PC-3 (cell line): ENCODE measurements around the gene TFB1M. TPM values are rescaled to one million over a fixed set of nuclear protein-coding genes. Genes with fewer than 3 reads are reported as not detected.

Experiments
- ATAC-seq: fragments of 200-7000 bp; cut with Tn5 transposase; 2 replicates; pipeline ENCODE4 v1.9.1; 2020; ENCODE audit warnings: mild to moderate bottlenecking, moderate library complexity
- BruUV-seq: library from RNA; stranded (reverse); fragments of 400-500 nt; replicated peaks from 2 replicates; lab custom pipeline; 2021; lab: Mats Ljungman, UMichigan
- CTCF ChIA-PET: fragments of 300-600 bp; sonication (Branson Sonifier 250); formaldehyde crosslinking; loops from one replicate; lab custom pipeline; 2022; ENCODE audit warnings: antibody characterized with exemption; lab: Charles Lee
- POLR2A ChIA-PET: fragments of 300-600 bp; sonication (Branson Sonifier 250); formaldehyde crosslinking; loops from one replicate; lab custom pipeline; 2022; ENCODE audit warnings: antibody characterized with exemption; ENCODE audit not compliant: unreplicated experiment; lab: Charles Lee
- DNase-seq: peaks from one replicate; pipeline ENCODE4 v3.0.0-alpha.2; 2015
- H2AFZ ChIP-seq: fragments of 300-600 bp; sonication (generic); 2 replicates; pipeline ENCODE4 v1.6.0; 2016; ENCODE audit warnings: antibody characterized with exemption, low read length
- H3F3A ChIP-seq: fragments of 300-600 bp; sonication (generic); one replicate; pipeline ENCODE4 v1.6.0; 2017; ENCODE audit warnings: antibody characterized with exemption, low read length, control low read depth, mild to moderate bottlenecking; ENCODE audit not compliant: unreplicated experiment
- H3K27ac ChIP-seq: fragments of 300-600 bp; sonication (generic); 2 replicates; pipeline ENCODE4 v1.5.1; 2016; ENCODE audit warnings: mild to moderate bottlenecking, low read length
- H3K27me3 ChIP-seq: fragments of 300-600 bp; sonication (generic); 2 replicates; pipeline ENCODE4 v1.6.1; 2016; ENCODE audit warnings: low read length, mixed read lengths
- H3K36me3 ChIP-seq: fragments of 300-600 bp; sonication (generic); 2 replicates; pipeline ENCODE4 v1.6.1; 2016; ENCODE audit warnings: low read depth, mixed run types, low read length, mixed read lengths
- H3K4me1 ChIP-seq: fragments of 300-600 bp; sonication (generic); 2 replicates; pipeline ENCODE4 v1.5.1; 2016; ENCODE audit warnings: low read length; ENCODE audit not compliant: insufficient read depth
- H3K4me2 ChIP-seq: fragments of 300-600 bp; sonication (generic); 2 replicates; pipeline ENCODE4 v1.6.0; 2016; ENCODE audit warnings: low read length
- H3K4me3 ChIP-seq: fragments of 300-600 bp; sonication (generic); 2 replicates; pipeline ENCODE4 v1.5.1; 2016; ENCODE audit warnings: mild to moderate bottlenecking, low read length, mixed read lengths
- H3K79me2 ChIP-seq: fragments of 300-600 bp; sonication (generic); 2 replicates; pipeline ENCODE4 v1.6.1; 2017; ENCODE audit warnings: low read length, mixed read lengths
- H3K9ac ChIP-seq: fragments of 300-600 bp; sonication (generic); 2 replicates; pipeline ENCODE4 v1.6.0; 2016; ENCODE audit warnings: mild to moderate bottlenecking, low read length
- H3K9me2 ChIP-seq: fragments of 300-600 bp; sonication (generic); replicated peaks from 2 replicates; pipeline ENCODE4 v1.6.1; 2016; ENCODE audit warnings: mixed run types, low read length, mixed read lengths
- H3K9me3 ChIP-seq: fragments of 300-600 bp; sonication (generic); 2 replicates; pipeline ENCODE4 v1.6.1; 2016; ENCODE audit warnings: low read length, mixed read lengths
- H4K20me1 ChIP-seq: fragments of 300-600 bp; sonication (generic); 2 replicates; pipeline ENCODE4 v1.6.1; 2016; ENCODE audit warnings: low read length, mixed read lengths
- EZH2 ChIP-seq: fragments of 300-600 bp; sonication (generic); IDR thresholded peaks from one replicate; pipeline ENCODE4 v1.6.1; 2017; ENCODE audit warnings: antibody characterized with exemption, mild to moderate bottlenecking, low read length; ENCODE audit not compliant: unreplicated experiment
- EZH2phosphoT487 ChIP-seq: fragments of 300-600 bp; sonication (generic); IDR thresholded peaks from 2 replicates; pipeline ENCODE4 v1.6.1; 2018; ENCODE audit warnings: mild to moderate bottlenecking, antibody characterized with exemption, low read length, borderline replicate concordance
- intact Hi-C: fragments of 100-400 bp; cut with micrococcal nuclease; formaldehyde crosslinking; loops from 2 replicates; pipeline ENCODE4 v1.9.0; 2023
- total RNA-seq: library from RNA; depleted of rRNA; stranded (reverse); fragments of >200 nt; gene quantifications from 2 replicates; pipeline ENCODE4 v1.2.3, GENCODE V29; 2014
- TF ChIP-seq, protein P1 (sequence below): fragments of 300-600 bp; sonication (generic); conservative IDR thresholded peaks from 2 replicates; pipeline ENCODE4 v1.5.1; 2017; ENCODE audit warnings: antibody characterized with exemption, low read depth, mild to moderate bottlenecking, low read length

Gene TFB1M
- total RNA-seq, 1 experiment from 2014 or later = 23.1 TPM

DNA sequence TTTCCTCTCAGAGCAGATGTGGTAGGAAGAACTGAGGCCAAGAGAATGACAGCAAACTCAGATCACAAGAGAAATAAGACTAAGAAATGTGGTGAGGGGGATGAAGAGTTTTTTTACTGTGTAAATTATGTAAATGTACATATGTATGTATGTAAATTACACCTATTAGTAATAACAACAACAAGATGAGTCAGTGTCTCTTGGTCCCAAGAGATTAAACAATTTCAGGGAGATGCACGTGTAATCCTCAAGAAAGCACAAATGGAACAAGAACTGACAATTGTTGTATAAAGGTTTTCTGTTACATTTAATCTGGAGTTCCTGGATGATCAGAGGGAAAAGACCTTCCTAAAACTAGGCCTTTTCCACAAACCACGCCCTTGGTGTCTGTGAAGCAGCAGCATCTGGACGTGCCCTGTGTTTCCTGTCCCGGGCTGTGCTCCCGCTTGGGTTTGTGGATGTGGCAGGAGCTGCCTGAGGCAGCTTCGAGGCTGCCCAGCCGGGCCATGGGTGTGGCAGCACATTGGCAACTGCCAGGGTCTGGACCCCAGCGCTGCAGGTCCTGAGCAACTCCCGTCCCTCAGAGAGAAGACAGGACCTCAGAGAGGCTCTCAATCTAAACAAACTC lies 49.5 kb downstream of the TFB1M start:
- no peak overlapping the region for H3K9ac ChIP-seq
- no peak overlapping the region for H3K27ac ChIP-seq

DNA sequence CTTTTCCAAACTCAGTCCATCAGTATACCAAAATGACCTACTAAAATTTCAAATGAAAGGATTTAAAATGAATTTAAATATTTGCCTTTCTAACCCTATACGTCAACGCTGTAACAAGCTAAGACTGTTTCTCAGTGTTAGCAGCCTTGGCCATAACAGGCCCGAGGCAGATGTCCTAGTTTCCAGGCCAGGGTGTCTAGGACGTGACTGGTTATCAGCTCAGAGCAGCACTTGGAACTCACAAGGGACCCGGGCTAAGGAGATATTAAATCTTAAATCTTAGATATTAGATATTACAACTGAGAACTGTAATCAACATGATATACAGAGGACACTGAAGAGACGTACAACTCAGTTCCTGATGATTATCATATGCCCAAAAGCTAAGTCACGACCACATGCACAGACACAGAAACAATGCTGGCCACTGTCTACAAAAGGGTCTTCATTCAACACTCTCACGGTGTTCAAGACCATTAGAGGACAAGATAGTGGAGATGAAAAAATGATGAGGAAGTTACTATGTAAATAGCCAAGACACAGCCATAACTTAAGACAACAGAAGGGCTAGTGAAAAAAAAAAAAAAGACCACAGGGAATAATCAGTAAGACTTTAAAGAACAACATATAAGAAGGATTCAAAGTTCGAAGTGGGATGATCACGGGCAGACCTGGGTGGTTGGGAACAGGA lies 50.8 kb downstream of the TFB1M start, which contains the start of gene CLDN20:
TSS of gene CLDN20 (plus strand) at position 641 of the 691 bp plus-strand sequence. CDS start 11,707 bp downstream, outside the sequence.
- Histone ChIP-seq H3K36me3 (peaks cover 5% of the 10 kb centered on the region), H3K9ac (no peak within 1 kb of the TSS), H4K20me1 (no peaks in the 10 kb centered on the region), H3K4me3 (no peak within 1 kb of the TSS), H3K9me2 (no peaks in the 10 kb centered on the region), H2AFZ (no peak within 1 kb of the TSS), H3K4me1 (no peaks in the 10 kb centered on the region), H3K9me3 (no peaks in the 10 kb centered on the region), H3F3A (no peaks in the 10 kb centered on the region), H3K79me2 (no peaks in the 10 kb centered on the region), H3K4me2 (no peak within 1 kb of the TSS), H3K27ac (no peak within 1 kb of the TSS), H3K27me3 (no peaks in the 10 kb centered on the region)
- intact Hi-C loops = no loop called here
- no peak for ATAC-seq
- TF ChIP-seq EZH2phosphoT487 (no peak), EZH2 (no peak)
- TF ChIP-seq, protein P1, sequence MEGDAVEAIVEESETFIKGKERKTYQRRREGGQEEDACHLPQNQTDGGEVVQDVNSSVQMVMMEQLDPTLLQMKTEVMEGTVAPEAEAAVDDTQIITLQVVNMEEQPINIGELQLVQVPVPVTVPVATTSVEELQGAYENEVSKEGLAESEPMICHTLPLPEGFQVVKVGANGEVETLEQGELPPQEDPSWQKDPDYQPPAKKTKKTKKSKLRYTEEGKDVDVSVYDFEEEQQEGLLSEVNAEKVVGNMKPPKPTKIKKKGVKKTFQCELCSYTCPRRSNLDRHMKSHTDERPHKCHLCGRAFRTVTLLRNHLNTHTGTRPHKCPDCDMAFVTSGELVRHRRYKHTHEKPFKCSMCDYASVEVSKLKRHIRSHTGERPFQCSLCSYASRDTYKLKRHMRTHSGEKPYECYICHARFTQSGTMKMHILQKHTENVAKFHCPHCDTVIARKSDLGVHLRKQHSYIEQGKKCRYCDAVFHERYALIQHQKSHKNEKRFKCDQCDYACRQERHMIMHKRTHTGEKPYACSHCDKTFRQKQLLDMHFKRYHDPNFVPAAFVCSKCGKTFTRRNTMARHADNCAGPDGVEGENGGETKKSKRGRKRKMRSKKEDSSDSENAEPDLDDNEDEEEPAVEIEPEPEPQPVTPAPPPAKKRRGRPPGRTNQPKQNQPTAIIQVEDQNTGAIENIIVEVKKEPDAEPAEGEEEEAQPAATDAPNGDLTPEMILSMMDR = no peak
- DNase-seq = no peak
- ChIA-PET CTCF (no interaction called here), POLR2A (no interaction called here)
- no TSS peak for BruUV-seq

More for the DNA sequence above, 49.5 kb downstream of the TFB1M start:
- Histone ChIP-seq H4K20me1 (no peaks in the 10 kb centered on the region), H3K79me2 (no peaks in the 10 kb centered on the region), H3K27me3 (no peaks in the 10 kb centered on the region), H2AFZ (no peak overlapping the region), H3K36me3 (peaks cover under 1% of the 10 kb centered on the region; the same call in 1 of the 2 replicates), H3K9me3 (no peaks in the 10 kb centered on the region), H3K9me2 (no peaks in the 10 kb centered on the region), H3F3A (no peaks in the 10 kb centered on the region), H3K4me1 (no peaks in the 10 kb centered on the region), H3K4me3 (no peak overlapping the region), H3K4me2 (no peak overlapping the region)
- TF ChIP-seq EZH2 = no peak
- TF ChIP-seq, protein P1 = no peak
- TF ChIP-seq EZH2phosphoT487 = no peak
- POLR2A ChIA-PET = no interaction called here
- CTCF ChIA-PET = no interaction called here
- ATAC-seq = no peak
- BruUV-seq = no TSS peak
- intact Hi-C loops = no loop called here
- no peak for DNase-seq

DNA sequence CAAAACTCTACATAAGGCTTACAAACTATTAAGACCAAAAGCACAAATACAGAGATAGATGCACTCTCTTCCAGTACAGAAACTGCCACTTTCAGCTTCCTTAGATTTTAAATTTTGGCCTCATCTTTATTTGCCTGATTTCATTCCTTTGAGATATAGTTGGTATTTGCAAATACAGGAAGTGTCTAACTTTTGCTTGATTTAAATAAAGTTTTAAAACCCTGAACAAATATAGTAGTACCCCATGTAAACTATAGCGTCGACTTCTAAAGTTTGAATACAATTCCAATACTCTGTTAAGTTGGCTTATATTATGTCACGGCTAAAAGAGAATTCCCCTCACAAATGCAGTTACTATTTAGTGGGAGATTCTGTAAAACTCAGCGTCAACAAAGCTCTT lies 51.6 kb downstream of the TFB1M start:
- H2AFZ ChIP-seq = no peak overlapping the region
- H3K79me2 ChIP-seq = no peaks in the 10 kb centered on the region
- H3K27me3 ChIP-seq = no peaks in the 10 kb centered on the region
- TF ChIP-seq, protein P1 = no peak
- no peak for TF ChIP-seq EZH2
- no peak for TF ChIP-seq EZH2phosphoT487
- H3F3A ChIP-seq = no peaks in the 10 kb centered on the region
- no peaks in the 10 kb centered on the region for H3K9me2 ChIP-seq
- H3K27ac ChIP-seq = no peak overlapping the region
- intact Hi-C loops = no loop called here
- H3K4me3 ChIP-seq = no peak overlapping the region
- H3K9me3 ChIP-seq = no peaks in the 10 kb centered on the region
- H4K20me1 ChIP-seq = no peaks in the 10 kb centered on the region
- H3K4me2 ChIP-seq = no peak overlapping the region
- DNase-seq (no peak), ATAC-seq (no peak)
- ChIA-PET CTCF (no interaction called here), POLR2A (no interaction called here)
- H3K9ac ChIP-seq = no peak overlapping the region
- peaks cover 5% of the 10 kb centered on the region for H3K36me3 ChIP-seq
- H3K4me1 ChIP-seq = no peaks in the 10 kb centered on the region
- no TSS peak for BruUV-seq
